AG09309 (cell line): ENCODE measurements around the gene NCK1.
"Not testable (repeated sequence)": the region's sequence is repeated elsewhere in the genome, so short reads cannot be mapped to it uniquely, and the experiment has no call there.

ENCODE experiments used
- DNase-seq: peaks from one replicate; pipeline ENCODE4 v3.0.0-alpha.2; 2010; ENCODE audit warnings: low read depth
- H3K4me3 ChIP-seq: 2 replicates; pipeline ENCODE4 v1.5.1; 2011; ENCODE audit warnings: mild to moderate bottlenecking, low read depth, low read length, moderate library complexity; ENCODE audit not compliant: control insufficient read depth
- CTCF ChIP-seq: IDR thresholded peaks from 2 replicates; pipeline ENCODE4 v1.5.1; 2011; ENCODE audit warnings: mild to moderate bottlenecking, low read depth, low read length, inconsistent platforms; ENCODE audit not compliant: insufficient read depth, control insufficient read depth; ENCODE audit errors: missing control alignments

The NCK1 gene

GRCh38 chr3:136960838-136961836 lies 99.1 kb downstream of the NCK1 start:
- DNase-seq = no peak
- no peak for TF ChIP-seq CTCF
- no peak overlapping the region for H3K4me3 ChIP-seq

GRCh38 chr3:136962927-136963326 lies 100.9 kb downstream of the NCK1 start:
- no peak overlapping the region for H3K4me3 ChIP-seq
- no peak for TF ChIP-seq CTCF
- DNase-seq = no peak

- DNase-seq, H3K4me3 ChIP-seq: not testable (repeated sequence)
Measured at GRCh38 chr3:136969539-136969938, 107.5 kb downstream of the NCK1 start.

- DNase-seq = no peak
- H3K4me3 ChIP-seq = no peak overlapping the region
- TF ChIP-seq CTCF = no peak
Measured at GRCh38 chr3:136973352-136973751, 111.3 kb downstream of the NCK1 start.

GRCh38 chr3:136974670-136975069 lies 112.7 kb downstream of the NCK1 start:
- no peak for DNase-seq

GRCh38 chr3:136979204-136979603 lies 117.2 kb downstream of the NCK1 start:
- H3K4me3 ChIP-seq = no peak overlapping the region
- TF ChIP-seq CTCF = no peak
- no peak for DNase-seq

More at GRCh38 chr3:136974670-136975069, 112.7 kb downstream of the NCK1 start:
- TF ChIP-seq CTCF = no peak
- H3K4me3 ChIP-seq = no peak overlapping the region

GRCh38 chr3:136979684-136980083 lies 117.7 kb downstream of the NCK1 start:
- TF ChIP-seq CTCF = no peak
- no peak for DNase-seq
- no peak overlapping the region for H3K4me3 ChIP-seq
